ENCODE data around the gene ASGR2.

ASGR2 gene

GRCh38 chr17:7058831-7059447 is 55.7 kb downstream of the ASGR2 start:
- no peak for DNase-seq

- DNase-seq: peak; percentile 23
Observed at GRCh38 chr17:7056386-7056785, 58.2 kb downstream of the ASGR2 start.

Data from NCI-H82 (cell line).